H1 (cell line): ENCODE results near the gene GCSH. TPM values are rescaled to one million over a fixed set of nuclear protein-coding genes. Genes with fewer than 3 reads are reported as not detected.

ENCODE experiments used
- CTCF ChIA-PET: fragments of 300-600 bp; sonication (Branson Sonifier 250); formaldehyde crosslinking; loops from one replicate; lab custom pipeline; 2021; ENCODE audit not compliant: partially characterized antibody; lab: Charles Lee
- POLR2A ChIA-PET: fragments of 300-600 bp; sonication (Branson Sonifier 250); formaldehyde crosslinking; loops from one replicate; lab custom pipeline; 2021; ENCODE audit warnings: inconsistent platforms; ENCODE audit not compliant: partially characterized antibody; lab: Charles Lee
- DNase-seq, 2 experiments: peaks; one replicate each; pipeline versions ENCODE4 v3.0.0 to v3.0.0-alpha.2; 2010 to 2022; ENCODE audit warnings: low spot score in 2 of 2, low read depth in 1 of 2, mixed read lengths in 1 of 2
- FAIRE-seq: peaks from 2 replicates; lab custom pipeline; 2011; peaks lifted over from hg19 to GRCh38; lab: Jason Lieb, UNC
- H2AFZ ChIP-seq: 2 replicates; pipeline ENCODE4 v1.8.1; 2012; ENCODE audit warnings: low read length, inconsistent platforms
- H2AK5ac ChIP-seq: 2 replicates; pipeline ENCODE4 v1.6.1; 2013; ENCODE audit warnings: low read depth, low read length
- H2BK120ac ChIP-seq: replicated peaks from 2 replicates; pipeline ENCODE3; 2013; ENCODE audit warnings: low read depth, low read length, inconsistent platforms
- H2BK12ac ChIP-seq: 2 replicates; pipeline ENCODE4 v1.6.1; 2013; ENCODE audit warnings: low read depth, low read length
- H2BK15ac ChIP-seq: 2 replicates; pipeline ENCODE4 v1.6.1; 2013; ENCODE audit warnings: low read length
- H2BK20ac ChIP-seq: 2 replicates; pipeline ENCODE4 v1.6.1; 2013; ENCODE audit warnings: low read length
- H2BK5ac ChIP-seq: 2 replicates; pipeline ENCODE4 v1.6.1; 2013; ENCODE audit warnings: low read depth, low read length
- H3K14ac ChIP-seq: 2 replicates; pipeline ENCODE4 v1.6.1; 2013; ENCODE audit warnings: inconsistent platforms; ENCODE audit not compliant: insufficient read length
- H3K18ac ChIP-seq: 2 replicates; pipeline ENCODE4 v1.6.1; 2013; ENCODE audit warnings: low read length; ENCODE audit errors: extremely low read depth
- H3K23ac ChIP-seq: 2 replicates; pipeline ENCODE4 v1.6.1; 2013; ENCODE audit warnings: inconsistent platforms; ENCODE audit not compliant: insufficient read length
- H3K23me2 ChIP-seq: 2 replicates; pipeline ENCODE4 v1.6.1; 2013; ENCODE audit warnings: low read depth, low read length
- H3K27ac ChIP-seq: 2 replicates; pipeline ENCODE4 v1.6.1; 2011; ENCODE audit warnings: low read depth, low read length, inconsistent platforms
- H3K27me3 ChIP-seq, 4 experiments: replicated peaks in 1 of 4; 1 replicate in 1 of 4; 2 replicates in 3 of 4; pipeline versions ENCODE4 v1.6.1 to v1.8.1; 2011 to 2013; ENCODE audit warnings: low read length in 3 of 4, mild to moderate bottlenecking in 3 of 4, inconsistent platforms in 2 of 4, mixed read lengths in 2 of 4, moderate library complexity in 1 of 4; ENCODE audit not compliant: control insufficient read depth in 3 of 4, insufficient read depth in 3 of 4; ENCODE audit errors: extremely low read depth in 1 of 4
- H3K36me3 ChIP-seq, 4 experiments: 2 replicates each; pipeline versions ENCODE4 v1.6.1 to v1.8.1; 2011 to 2013; ENCODE audit warnings: mild to moderate bottlenecking in 4 of 4, low read length in 3 of 4, moderate library complexity in 2 of 4, control low read depth in 1 of 4, inconsistent platforms in 1 of 4; ENCODE audit not compliant: insufficient read depth in 4 of 4, control insufficient read depth in 2 of 4
- H3K4ac ChIP-seq: replicated peaks from 2 replicates; pipeline ENCODE3; 2013; ENCODE audit warnings: low read length, low read depth, mixed read lengths, inconsistent platforms; ENCODE audit not compliant: insufficient read length
- H3K4me1 ChIP-seq, 4 experiments: replicated peaks in 1 of 4; 1 replicate in 1 of 4; 2 replicates in 3 of 4; pipeline versions ENCODE4 v1.6.1 to v1.8.1; 2011 to 2013; ENCODE audit warnings: low read length in 3 of 4, inconsistent platforms in 2 of 4, mixed read lengths in 1 of 4; ENCODE audit not compliant: insufficient read depth in 4 of 4, control insufficient read depth in 3 of 4
- H3K4me2 ChIP-seq, 2 experiments: 2 replicates each; pipeline versions ENCODE4 v1.6.1 to v1.8.1; 2011 to 2013; ENCODE audit warnings: low read depth in 2 of 2, low read length in 2 of 2, control low read depth in 1 of 2, inconsistent platforms in 1 of 2, mild to moderate bottlenecking in 1 of 2; ENCODE audit not compliant: insufficient read depth in 1 of 2
- H3K4me3 ChIP-seq, 4 experiments: fragments of 200-600, 300-600 bp in 1 of 4; sonication (generic), shearing (Covaris generic), sonication (Bioruptor Twin) in 1 of 4; 2 replicates each; pipeline versions ENCODE4 v1.5.1 to v1.8.1; 2011 to 2016; ENCODE audit warnings: low read length in 4 of 4, low read depth in 3 of 4, control low read depth in 2 of 4, inconsistent platforms in 2 of 4, mild to moderate bottlenecking in 2 of 4, mixed read lengths in 1 of 4, moderate library complexity in 1 of 4; ENCODE audit not compliant: insufficient read depth in 2 of 4; ENCODE audit errors: extremely low read depth in 1 of 4
- H3K56ac ChIP-seq: replicated peaks from 2 replicates; pipeline ENCODE3; 2013; ENCODE audit warnings: low read depth, mild to moderate bottlenecking, mixed read lengths, low read length, inconsistent platforms; ENCODE audit not compliant: insufficient read length
- H3K79me1 ChIP-seq: 2 replicates; pipeline ENCODE4 v1.6.1; 2013; ENCODE audit warnings: low read depth, low read length, control low read depth
- H3K79me2 ChIP-seq, 2 experiments: 2 replicates each; pipeline versions ENCODE4 v1.6.1 to v1.8.1; 2012 to 2013; ENCODE audit warnings: low read length in 2 of 2, mild to moderate bottlenecking in 2 of 2, inconsistent platforms in 1 of 2; ENCODE audit not compliant: insufficient read depth in 2 of 2, control insufficient read depth in 1 of 2
- H3K9ac ChIP-seq, 4 experiments: replicated peaks in 1 of 4; 1 replicate in 1 of 4; 2 replicates in 3 of 4; pipeline versions ENCODE4 v1.6.1 to v1.8.1; 2011 to 2013; ENCODE audit warnings: low read depth in 3 of 4, low read length in 3 of 4, control low read depth in 2 of 4, mild to moderate bottlenecking in 2 of 4, moderate library complexity in 2 of 4, inconsistent platforms in 1 of 4; ENCODE audit errors: extremely low read depth in 1 of 4
- H3K9me3 ChIP-seq, 2 experiments: 2 replicates each; pipeline versions ENCODE4 v1.6.1 to v1.8.1; 2012 to 2013; ENCODE audit warnings: mild to moderate bottlenecking in 2 of 2, moderate library complexity in 2 of 2, control low read depth in 1 of 2, inconsistent platforms in 1 of 2, low read depth in 1 of 2, low read length in 1 of 2, mixed read lengths in 1 of 2; ENCODE audit not compliant: insufficient read depth in 2 of 2
- H4K20me1 ChIP-seq, 2 experiments: replicated peaks in 1 of 2; 2 replicates each; pipeline versions ENCODE3 to v1.8.1; 2011 to 2013; ENCODE audit warnings: inconsistent platforms in 2 of 2, low read length in 2 of 2, mild to moderate bottlenecking in 1 of 2; ENCODE audit not compliant: insufficient read depth in 2 of 2, control insufficient read depth in 1 of 2
- H4K5ac ChIP-seq: 2 replicates; pipeline ENCODE4 v1.6.1; 2013; ENCODE audit warnings: low read length, low read depth, mixed read lengths, inconsistent platforms; ENCODE audit not compliant: insufficient read length
- H4K8ac ChIP-seq: 2 replicates; pipeline ENCODE4 v1.8.0; 2013; ENCODE audit warnings: mild to moderate bottlenecking, moderate library complexity, low read length, inconsistent platforms; ENCODE audit not compliant: insufficient read depth; ENCODE audit errors: extremely low read depth
- H4K91ac ChIP-seq: replicated peaks from 2 replicates; pipeline ENCODE3; 2013; ENCODE audit warnings: low read length, mixed read lengths, inconsistent platforms; ENCODE audit not compliant: insufficient read length
- CHD1 ChIP-seq: IDR thresholded peaks from 2 replicates; pipeline ENCODE4 v1.6.1; 2012; ENCODE audit warnings: low read depth, low read length, improper control_type of control experiment
- JUN ChIP-seq: IDR thresholded peaks from 2 replicates; pipeline ENCODE4 v1.6.1; 2011; ENCODE audit warnings: low read depth, mild to moderate bottlenecking, improper control_type of control experiment, low read length
- JUND ChIP-seq: IDR thresholded peaks from 2 replicates; pipeline ENCODE4 v1.6.1; 2011; ENCODE audit warnings: mild to moderate bottlenecking, improper control_type of control experiment, low read length
- SP4 ChIP-seq: IDR thresholded peaks from 2 replicates; pipeline ENCODE4 v1.6.1; 2012; ENCODE audit warnings: low read length, inconsistent platforms
- TBP ChIP-seq: IDR thresholded peaks from 2 replicates; pipeline ENCODE4 v1.6.1; 2011; ENCODE audit warnings: low read depth, low read length, improper control_type of control experiment
- TEAD4 ChIP-seq: IDR thresholded peaks from 2 replicates; pipeline ENCODE4 v1.6.1; 2012; ENCODE audit warnings: low read depth, low read length, inconsistent platforms, mixed read lengths
- WGBS, 2 experiments: shearing (Covaris generic) in 1 of 2; methylation state at CpG; one replicate each; pipeline versions ENCODE4 v1.1.6 to v1.1.7; 2013 to 2015; ENCODE audit warnings: low lambda C conversion rate in 2 of 2, mixed read lengths in 2 of 2, inconsistent platforms in 1 of 2, low coverage in 1 of 2, missing lambda C conversion rate in 1 of 2; ENCODE audit not compliant: insufficient replicate concordance in 2 of 2, insufficient coverage in 1 of 2, insufficient read length in 1 of 2; ENCODE audit errors: extremely low coverage in 1 of 2, missing lambda C conversion rate in 1 of 2; 5-methylcytosine and 5-hydroxymethylcytosine counted together
- polyA plus RNA-seq, 7 experiments: library from polyadenylated mRNA; depleted of rRNA in 3 of 7; stranded (reverse) in 5 of 7; unstranded in 2 of 7; fragments of >200 nt in 5 of 7; fragments of 200-250 nt in 2 of 7; gene quantifications; 1 replicate in 5 of 7; 2 replicates in 1 of 7; 4 replicates in 1 of 7; pipeline versions ENCODE4 v1.2.1 to v1.2.3, GENCODE V29; 2011 to 2013; ENCODE audit warnings: missing spikeins in 2 of 7, mixed read lengths in 2 of 7
- total RNA-seq: library from RNA; stranded (reverse); fragmentation: NEBNext Ultra II Directional; extraction: Animal tissue kit (Norgen Biotek cat#: 25700); gene quantifications from 2 replicates; pipeline ENCODE4 v1.2.1, GENCODE V29; 2021
- TF ChIP-seq, protein P1 (sequence below): IDR thresholded peaks from 2 replicates; pipeline ENCODE4 v1.6.1; 2012; ENCODE audit warnings: inconsistent platforms

GCSH gene
- total and polyA plus RNA-seq, 2 of the 8 experiments (the other 6 are each of a cell fraction or from before 2014, with no cell fraction given): 28.2 to 108 TPM

DNA sequence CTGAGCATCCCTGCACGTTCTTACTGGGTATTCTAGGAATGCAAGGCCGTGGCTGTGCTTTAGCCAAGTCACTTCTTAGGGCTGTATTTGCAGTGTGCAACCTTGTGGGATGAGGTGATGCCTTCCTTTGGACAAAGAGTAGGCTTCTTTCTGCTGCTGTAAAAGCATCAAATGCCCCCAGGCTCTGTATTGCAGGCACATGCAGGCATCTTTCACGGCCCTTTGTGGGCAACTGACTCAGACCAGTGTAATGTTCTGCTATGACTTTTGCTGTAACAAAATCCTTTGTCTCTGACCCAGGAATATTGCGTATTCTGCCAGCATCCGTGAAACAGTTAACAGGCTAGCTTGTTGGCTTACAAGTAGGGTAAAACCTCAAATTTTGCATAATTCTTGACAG is 30.9 kb upstream of the GCSH start:
- FAIRE-seq (no peak), DNase-seq (no peak)
- H3K4me1 ChIP-seq: no peaks in the 10 kb centered on the region
- no peaks in the 10 kb centered on the region for H4K20me1 ChIP-seq
- H3K23ac ChIP-seq: no peak overlapping the region
- H3K79me2 ChIP-seq: no peaks in the 10 kb centered on the region
- H2AFZ ChIP-seq: no peak overlapping the region
- no peak overlapping the region for H2BK20ac ChIP-seq
- no peak overlapping the region for H3K4me2 ChIP-seq
- H3K23me2 ChIP-seq: no peaks in the 10 kb centered on the region; the same call in 1 of the 2 replicates
- H3K9ac ChIP-seq: no peak overlapping the region
- no peaks in the 10 kb centered on the region for H3K79me1 ChIP-seq
- no peak overlapping the region for H2BK5ac ChIP-seq
- H2BK120ac ChIP-seq: no peak overlapping the region
- WGBS, 2 experiments: 84% methylated on average over 5 of the region's 5 CpGs; no CpG with 5 or more reads in 1 of the 2 experiments
- no peak overlapping the region for H3K14ac ChIP-seq
- H2BK12ac ChIP-seq: no peak overlapping the region
- ChIA-PET CTCF (interaction anchor here (1.1 to 3.8 kb wide), 3 partner anchors 10 to 47 kb away, joined by 3 to 15 read pairs (median 6); no protein-coding TSS in a partner anchor), POLR2A (interaction anchor here (1.2 kb wide), 1 partner anchor 18 kb away, joined by 4 read pairs; no protein-coding TSS in a partner anchor)
- H3K4ac ChIP-seq: no peak overlapping the region
- no peak overlapping the region for H3K4me3 ChIP-seq
- H3K18ac ChIP-seq: no peak overlapping the region
- H4K8ac ChIP-seq: no peak overlapping the region
- no peak overlapping the region for H4K91ac ChIP-seq
- H3K27ac ChIP-seq: no peak overlapping the region
- no peaks in the 10 kb centered on the region for H3K27me3 ChIP-seq
- no peak overlapping the region for H3K56ac ChIP-seq
- H2BK15ac ChIP-seq: no peak overlapping the region
- no peak overlapping the region for H2AK5ac ChIP-seq
- no peaks in the 10 kb centered on the region for H3K36me3 ChIP-seq
- H4K5ac ChIP-seq: no peak overlapping the region
- no peaks in the 10 kb centered on the region for H3K9me3 ChIP-seq
- no peak for TF ChIP-seq TEAD4
- TF ChIP-seq SP4: no peak
- TF ChIP-seq JUND: no peak
- TF ChIP-seq CHD1: no peak
- no peak for TF ChIP-seq TBP
- no peak for TF ChIP-seq JUN
- TF ChIP-seq, protein P1, sequence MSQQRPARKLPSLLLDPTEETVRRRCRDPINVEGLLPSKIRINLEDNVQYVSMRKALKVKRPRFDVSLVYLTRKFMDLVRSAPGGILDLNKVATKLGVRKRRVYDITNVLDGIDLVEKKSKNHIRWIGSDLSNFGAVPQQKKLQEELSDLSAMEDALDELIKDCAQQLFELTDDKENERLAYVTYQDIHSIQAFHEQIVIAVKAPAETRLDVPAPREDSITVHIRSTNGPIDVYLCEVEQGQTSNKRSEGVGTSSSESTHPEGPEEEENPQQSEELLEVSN: no peak
